HG02840 (cell line): ENCODE data around the gene CKMT2.

Experiments
- ATAC-seq: cut with Tn5 transposase; IDR thresholded peaks from one replicate; pipeline ENCODE4 v1.9.1; 2021; ENCODE audit warnings: mild to moderate bottlenecking, moderate library complexity, moderate number of reproducible peaks; ENCODE audit not compliant: unreplicated experiment, low FRiP score

The CKMT2 gene

GRCh38 chr5:81301271-81302015 lies 68.3 kb downstream of the CKMT2 start, which contains the start of gene ZCCHC9:
TSS of gene ZCCHC9 (plus strand) at chr5:81301587. CDS start at chr5:81304758, 3,171 bp downstream.
- peak; percentile 98 for ATAC-seq

GRCh38 chr5:81302596-81302995 lies 69.5 kb downstream of the CKMT2 start:
- no peak for ATAC-seq

- no peak for ATAC-seq
Measured at GRCh38 chr5:81303563-81303962, 70.4 kb downstream of the CKMT2 start.

- ATAC-seq: no peak
Measured at GRCh38 chr5:81305785-81306184, 72.7 kb downstream of the CKMT2 start.

GRCh38 chr5:81308836-81309235 lies 75.7 kb downstream of the CKMT2 start:
- no peak for ATAC-seq

- ATAC-seq: no peak
Measured at GRCh38 chr5:81310402-81311063, 77.4 kb downstream of the CKMT2 start.

- no peak for ATAC-seq
Measured at GRCh38 chr5:81313278-81313677, 80.2 kb downstream of the CKMT2 start.

GRCh38 chr5:81313686-81314085 lies 80.6 kb downstream of the CKMT2 start:
- no peak for ATAC-seq

GRCh38 chr5:81314581-81314980 lies 81.5 kb downstream of the CKMT2 start:
- no peak for ATAC-seq

- no peak for ATAC-seq
Measured at GRCh38 chr5:81315336-81315735, 82.2 kb downstream of the CKMT2 start.

- no peak for ATAC-seq
Measured at GRCh38 chr5:81315830-81316229, 82.7 kb downstream of the CKMT2 start.
